ENCODE data around the gene RAD51B.

RAD51B gene

GRCh38 chr14:68554231-68554630 is 734.7 kb downstream of the RAD51B start:
- DNase-seq (ENCODE audit: low read depth in 2 of 3, low spot score in 2 of 3) = no peak

GRCh38 chr14:68556253-68556652 is 736.7 kb downstream of the RAD51B start:
- no peak for DNase-seq (ENCODE audit: low read depth in 2 of 3, low spot score in 2 of 3)

GRCh38 chr14:68557648-68558047 is 738.1 kb downstream of the RAD51B start:
- no peak for DNase-seq (ENCODE audit: low read depth in 2 of 3, low spot score in 2 of 3)

- DNase-seq (ENCODE audit: low read depth in 2 of 3, low spot score in 2 of 3) = no peak
Measured at GRCh38 chr14:68558096-68558495, 738.5 kb downstream of the RAD51B start.

GRCh38 chr14:68559949-68560348 is 740.4 kb downstream of the RAD51B start:
- no peak for DNase-seq (ENCODE audit: low read depth in 2 of 3, low spot score in 2 of 3)

- no peak for DNase-seq (ENCODE audit: low read depth in 2 of 3, low spot score in 2 of 3)
Measured at GRCh38 chr14:68561531-68562007, 742.0 kb downstream of the RAD51B start.

GRCh38 chr14:68562911-68563250 is 743.3 kb downstream of the RAD51B start:
- no peak for DNase-seq (ENCODE audit: low read depth in 2 of 3, low spot score in 2 of 3)

- DNase-seq (ENCODE audit: low read depth in 2 of 3, low spot score in 2 of 3) = no peak
Measured at GRCh38 chr14:68563251-68564131, 743.9 kb downstream of the RAD51B start.

- no peak for DNase-seq (ENCODE audit: low read depth in 2 of 3, low spot score in 2 of 3)
Measured at GRCh38 chr14:68564191-68564825, 744.7 kb downstream of the RAD51B start.

- DNase-seq (ENCODE audit: low read depth in 2 of 3, low spot score in 2 of 3) = no peak
Measured at GRCh38 chr14:68564826-68565759, 745.5 kb downstream of the RAD51B start.

GRCh38 chr14:68566075-68566474 is 746.5 kb downstream of the RAD51B start:
- no peak for DNase-seq (ENCODE audit: low read depth in 2 of 3, low spot score in 2 of 3)

- DNase-seq (ENCODE audit: low read depth in 2 of 3, low spot score in 2 of 3) = no peak
Measured at GRCh38 chr14:68568907-68569897, 749.6 kb downstream of the RAD51B start.

- DNase-seq (ENCODE audit: low read depth in 2 of 3, low spot score in 2 of 3) = no peak
Measured at GRCh38 chr14:68569970-68570409, 750.4 kb downstream of the RAD51B start.

- no peak for DNase-seq (ENCODE audit: low read depth in 2 of 3, low spot score in 2 of 3)
Measured at GRCh38 chr14:68571114-68571591, 751.6 kb downstream of the RAD51B start.

GRCh38 chr14:68571928-68572525 is 752.4 kb downstream of the RAD51B start:
- DNase-seq (ENCODE audit: low read depth in 2 of 3, low spot score in 2 of 3) = no peak

- no peak for DNase-seq (ENCODE audit: low read depth in 2 of 3, low spot score in 2 of 3)
Measured at GRCh38 chr14:68573126-68573525, 753.5 kb downstream of the RAD51B start.

GRCh38 chr14:68573722-68574121 is 754.1 kb downstream of the RAD51B start:
- DNase-seq (ENCODE audit: low read depth in 2 of 3, low spot score in 2 of 3) = no peak

GRCh38 chr14:68574461-68574860 is 754.9 kb downstream of the RAD51B start:
- no peak for DNase-seq (ENCODE audit: low read depth in 2 of 3, low spot score in 2 of 3)

GRCh38 chr14:68574906-68575305 is 755.3 kb downstream of the RAD51B start:
- DNase-seq (ENCODE audit: low read depth in 2 of 3, low spot score in 2 of 3) = no peak

GRCh38 chr14:68575426-68575825 is 755.8 kb downstream of the RAD51B start:
- no peak for DNase-seq (ENCODE audit: low read depth in 2 of 3, low spot score in 2 of 3)

Measured in activated CD8-positive, alpha-beta memory T cell treated with anti-CD3 and anti-CD28 coated beads for 48 hours (primary cell).